WI38 (cell line): ENCODE results near the gene BEX1.
"Not testable (repeated sequence)": the region's sequence is repeated elsewhere in the genome, so short reads cannot be mapped to it uniquely, and the experiment has no call there.

ENCODE experiments used
- H3K4me3 ChIP-seq: 2 replicates; pipeline ENCODE4 v1.5.1; 2011; ENCODE audit warnings: low read depth, mild to moderate bottlenecking, control low read depth, low read length
- TF ChIP-seq, protein P1 (sequence below): IDR thresholded peaks from 2 replicates; pipeline ENCODE4 v1.5.1; 2012; ENCODE audit warnings: low read depth, mild to moderate bottlenecking, control low read depth, low read length

The BEX1 gene

GRCh38 chrX:103063918-103064434 is at the start of gene BEX1:
BEX1 (minus strand) TSS chrX:103064171; CDS start chrX:103063274, 897 bp downstream.
- no peak within 1 kb of the TSS for H3K4me3 ChIP-seq
- TF ChIP-seq, protein P1, sequence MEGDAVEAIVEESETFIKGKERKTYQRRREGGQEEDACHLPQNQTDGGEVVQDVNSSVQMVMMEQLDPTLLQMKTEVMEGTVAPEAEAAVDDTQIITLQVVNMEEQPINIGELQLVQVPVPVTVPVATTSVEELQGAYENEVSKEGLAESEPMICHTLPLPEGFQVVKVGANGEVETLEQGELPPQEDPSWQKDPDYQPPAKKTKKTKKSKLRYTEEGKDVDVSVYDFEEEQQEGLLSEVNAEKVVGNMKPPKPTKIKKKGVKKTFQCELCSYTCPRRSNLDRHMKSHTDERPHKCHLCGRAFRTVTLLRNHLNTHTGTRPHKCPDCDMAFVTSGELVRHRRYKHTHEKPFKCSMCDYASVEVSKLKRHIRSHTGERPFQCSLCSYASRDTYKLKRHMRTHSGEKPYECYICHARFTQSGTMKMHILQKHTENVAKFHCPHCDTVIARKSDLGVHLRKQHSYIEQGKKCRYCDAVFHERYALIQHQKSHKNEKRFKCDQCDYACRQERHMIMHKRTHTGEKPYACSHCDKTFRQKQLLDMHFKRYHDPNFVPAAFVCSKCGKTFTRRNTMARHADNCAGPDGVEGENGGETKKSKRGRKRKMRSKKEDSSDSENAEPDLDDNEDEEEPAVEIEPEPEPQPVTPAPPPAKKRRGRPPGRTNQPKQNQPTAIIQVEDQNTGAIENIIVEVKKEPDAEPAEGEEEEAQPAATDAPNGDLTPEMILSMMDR: no peak

- H3K4me3 ChIP-seq: not testable (repeated sequence)
Observed at GRCh38 chrX:103109497-103109896, 45.5 kb upstream of the BEX1 start.

DNA sequence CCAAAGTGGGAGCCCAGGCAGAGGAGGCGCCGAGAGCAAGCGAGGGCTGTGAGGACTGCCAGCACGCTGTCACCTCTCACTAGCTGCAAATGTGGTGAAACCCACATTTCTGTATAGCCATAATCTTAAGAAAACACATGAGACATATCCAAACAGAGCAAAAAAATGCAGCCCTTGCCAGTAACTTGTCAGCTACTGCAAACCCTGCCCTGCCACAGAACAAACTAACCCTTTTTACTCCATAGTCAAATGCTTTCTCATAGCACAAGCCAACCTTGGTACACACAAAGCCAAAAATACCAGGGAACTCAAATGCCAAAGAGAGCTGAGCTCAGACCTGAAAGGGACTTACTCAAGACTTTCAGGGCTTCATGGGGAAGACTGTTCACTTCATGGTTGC is 43.9 kb upstream of the BEX1 start:
- TF ChIP-seq, protein P1: no peak

GRCh38 chrX:103107227-103107737 is 43.3 kb upstream of the BEX1 start:
- not testable (repeated sequence) for H3K4me3 ChIP-seq

More for the DNA sequence above, 43.9 kb upstream of the BEX1 start:
- H3K4me3 ChIP-seq: no peak overlapping the region

DNA sequence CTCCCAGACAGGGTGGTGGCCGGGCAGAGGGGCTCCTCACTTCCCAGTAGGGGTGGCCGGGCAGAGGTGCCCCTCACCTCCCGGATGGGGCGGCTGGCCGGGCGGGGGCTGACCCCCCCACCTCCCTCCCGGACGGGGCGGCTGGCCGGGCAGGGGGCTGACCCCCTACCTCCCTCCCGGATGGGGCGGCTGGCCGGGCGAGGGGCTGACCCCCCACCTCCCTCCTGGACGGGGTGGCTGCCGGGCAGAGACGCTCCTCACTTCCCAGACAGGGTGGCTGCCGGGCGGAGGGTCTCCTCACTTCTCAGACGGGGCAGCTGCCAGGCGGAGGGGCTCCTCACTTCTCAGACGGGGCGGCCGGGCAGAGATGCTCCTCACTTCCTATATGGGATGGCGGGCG is 40.4 kb upstream of the BEX1 start:
- not testable (repeated sequence) for H3K4me3 ChIP-seq

- H3K4me3 ChIP-seq: not testable (repeated sequence)
Observed at GRCh38 chrX:103103866-103104265, 39.9 kb upstream of the BEX1 start.

DNA sequence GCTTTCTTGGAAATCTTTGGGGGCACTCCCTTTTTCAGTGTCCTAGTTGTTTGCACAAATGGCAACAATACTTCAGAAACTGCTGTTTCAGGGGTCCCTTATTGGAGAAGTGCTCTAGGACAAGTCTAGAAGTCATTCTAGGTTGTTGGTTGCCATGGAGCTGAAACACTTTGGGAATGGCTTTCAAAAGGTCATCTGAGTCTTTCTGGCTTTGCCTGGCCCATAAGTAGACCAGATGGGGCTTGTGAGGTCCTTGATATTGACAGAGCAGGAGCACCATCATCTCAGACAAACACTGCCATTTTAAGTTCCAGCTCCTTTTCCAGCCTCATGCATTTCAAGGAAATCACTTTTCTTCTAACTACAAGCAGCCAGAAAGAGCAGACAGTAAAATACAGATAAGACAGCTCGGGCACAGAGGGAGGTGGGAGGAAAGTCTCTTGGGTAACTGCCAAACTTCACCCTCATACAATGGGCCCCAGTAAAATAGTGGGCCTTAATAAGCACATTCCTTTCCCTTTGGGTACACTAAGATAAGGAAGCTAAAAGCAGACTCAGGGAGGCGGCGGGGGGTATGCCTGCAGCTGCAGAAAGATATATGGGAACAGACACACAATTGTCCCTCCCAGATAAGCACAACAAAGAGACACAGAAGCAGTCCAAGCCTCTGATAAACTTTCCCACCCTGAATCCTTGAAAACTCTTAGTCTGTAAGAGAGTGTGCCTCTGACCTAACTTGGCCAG is 37.5 kb upstream of the BEX1 start:
- H3K4me3 ChIP-seq: no peak overlapping the region
- TF ChIP-seq, protein P1: no peak

DNA sequence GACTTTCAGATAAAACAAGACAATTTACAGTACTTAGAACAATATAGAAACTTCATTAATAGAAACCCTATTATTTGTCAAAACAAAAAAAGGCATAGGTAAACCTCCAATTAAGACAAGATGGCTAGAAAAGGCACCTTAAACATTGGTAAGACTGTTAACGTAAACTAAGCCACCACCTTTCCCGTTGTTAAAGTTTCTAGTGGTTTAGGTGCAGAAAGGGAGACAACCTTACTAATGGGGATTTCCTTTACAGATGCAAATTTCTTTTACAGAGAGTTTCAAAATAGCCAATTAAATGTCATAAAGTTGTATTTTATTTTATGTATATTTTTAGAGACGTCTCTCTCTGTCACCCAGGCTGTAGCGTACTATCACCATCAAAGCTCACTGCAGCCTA is 36.5 kb upstream of the BEX1 start:
- TF ChIP-seq, protein P1: no peak
- H3K4me3 ChIP-seq: no peak overlapping the region

- H3K4me3 ChIP-seq: no peak overlapping the region
- TF ChIP-seq, protein P1: no peak
Observed at GRCh38 chrX:103099691-103100090, 35.7 kb upstream of the BEX1 start.
